ENCODE measurements around the gene TSPAN18.

Gene TSPAN18

GRCh38 chr11:44916331-44916730 is 189.6 kb downstream of the TSPAN18 start:
- DNase-seq (ENCODE audit: low read depth in 2 of 2), result no peak

DNA sequence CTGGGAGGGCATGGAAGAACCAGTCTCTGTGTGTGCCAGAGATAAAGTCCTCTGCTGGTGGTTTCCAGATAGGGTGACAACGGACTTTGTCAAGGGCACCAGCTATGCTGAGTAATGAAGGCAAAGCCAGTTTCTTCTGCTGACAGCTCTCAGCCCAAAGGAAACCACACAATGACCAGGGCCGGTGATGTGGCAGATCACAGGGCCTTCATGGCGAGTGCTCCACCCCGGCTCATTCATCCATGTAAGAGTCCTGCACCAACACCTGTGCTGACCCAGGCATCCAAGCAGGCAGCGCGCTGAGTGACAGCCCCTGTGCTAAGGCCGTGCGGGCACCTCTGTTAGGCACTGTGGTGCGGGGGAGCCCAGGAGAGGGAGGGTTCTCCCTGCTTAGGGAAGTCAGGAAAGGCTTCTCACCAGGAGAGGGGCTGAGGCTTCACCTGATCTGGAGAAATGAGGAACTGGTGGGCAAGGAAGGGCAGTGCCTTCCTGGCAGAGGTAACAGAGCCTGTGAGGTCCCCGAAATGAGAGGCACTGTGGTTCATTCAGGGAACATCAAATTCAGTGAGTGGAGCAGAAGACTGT is 190.1 kb downstream of the TSPAN18 start:
- no peak for DNase-seq (ENCODE audit: low read depth in 2 of 2)

- no peak for DNase-seq (ENCODE audit: low read depth in 2 of 2)
Observed at GRCh38 chr11:44917741-44918140, 191.0 kb downstream of the TSPAN18 start.

GRCh38 chr11:44920451-44920850 is 193.7 kb downstream of the TSPAN18 start:
- DNase-seq (ENCODE audit: low read depth in 2 of 2), result no peak

- no peak for DNase-seq (ENCODE audit: low read depth in 2 of 2)
Observed at GRCh38 chr11:44923115-44923514, 196.4 kb downstream of the TSPAN18 start.

- no peak for DNase-seq (ENCODE audit: low read depth in 2 of 2)
Observed at GRCh38 chr11:44923806-44924205, 197.0 kb downstream of the TSPAN18 start.

DNA sequence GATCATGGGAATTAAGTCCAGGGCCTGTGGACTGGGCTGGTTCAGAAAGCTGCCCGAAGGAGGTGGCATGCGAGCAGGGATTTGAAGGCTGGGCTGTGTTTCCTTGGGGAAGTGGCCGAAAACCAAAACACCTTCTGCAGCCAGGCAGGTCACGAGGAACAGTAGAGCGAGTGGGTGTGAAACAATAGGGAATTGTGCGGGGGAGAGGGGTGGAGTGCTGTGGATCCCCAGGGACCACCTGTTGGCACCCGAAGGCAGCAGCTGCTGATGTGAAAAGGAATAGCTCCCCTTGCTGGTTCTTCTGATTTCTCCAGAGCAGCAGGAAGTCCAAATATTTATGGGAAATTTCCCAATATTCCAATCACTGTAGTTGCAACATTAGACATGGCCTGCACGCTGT is 199.3 kb downstream of the TSPAN18 start:
- no peak for DNase-seq (ENCODE audit: low read depth in 2 of 2)

- no peak for DNase-seq (ENCODE audit: low read depth in 2 of 2)
Observed at GRCh38 chr11:44927174-44927661, 200.5 kb downstream of the TSPAN18 start.

DNA sequence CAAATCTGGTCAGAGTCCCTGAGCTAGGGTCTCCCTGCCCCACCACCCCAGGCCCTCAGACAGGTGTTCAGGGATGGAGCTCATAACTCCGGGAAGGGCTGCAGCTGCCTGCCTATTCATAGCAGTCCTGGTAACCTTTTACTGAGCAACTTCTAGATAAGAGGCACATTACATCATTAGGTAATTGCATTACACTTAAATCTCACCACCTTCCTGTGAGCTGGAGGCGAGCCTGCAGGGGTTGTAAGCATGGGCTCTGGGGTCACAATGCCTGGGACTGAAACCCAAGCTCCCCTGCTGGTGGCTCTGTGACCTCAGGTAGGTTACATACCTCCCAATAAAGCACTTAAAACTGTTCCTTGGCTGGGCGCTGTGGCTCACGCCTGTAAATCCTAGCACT is 201.4 kb downstream of the TSPAN18 start:
- DNase-seq (ENCODE audit: low read depth in 2 of 2), result no peak

DNA sequence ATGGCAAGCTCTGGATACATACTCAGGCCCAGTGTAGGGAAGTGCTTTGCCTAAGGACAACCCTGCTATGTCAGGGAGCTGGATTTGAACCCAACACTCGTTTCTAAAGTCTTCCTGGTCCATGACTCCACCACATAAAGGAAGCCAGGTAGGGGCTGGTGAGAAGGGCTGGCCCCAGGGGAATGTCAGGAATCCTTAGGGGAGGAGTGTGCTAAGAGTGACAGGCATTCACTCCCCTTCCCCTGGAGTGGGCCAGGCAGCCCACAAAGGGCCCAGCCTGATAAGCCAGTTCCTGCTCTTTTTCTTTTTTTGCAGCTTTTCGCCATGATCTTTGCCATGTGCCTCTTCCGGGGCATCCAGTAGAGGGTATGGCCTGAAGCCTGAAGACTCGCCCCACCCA is 202.1 kb downstream of the TSPAN18 start:
- DNase-seq (ENCODE audit: low read depth in 2 of 2), result no peak

GRCh38 chr11:44930588-44931302 is 204.0 kb downstream of the TSPAN18 start:
- no peak for DNase-seq (ENCODE audit: low read depth in 2 of 2)

- DNase-seq (ENCODE audit: low read depth in 2 of 2), result no peak
Observed at GRCh38 chr11:44931466-44931865, 204.7 kb downstream of the TSPAN18 start.

DNA sequence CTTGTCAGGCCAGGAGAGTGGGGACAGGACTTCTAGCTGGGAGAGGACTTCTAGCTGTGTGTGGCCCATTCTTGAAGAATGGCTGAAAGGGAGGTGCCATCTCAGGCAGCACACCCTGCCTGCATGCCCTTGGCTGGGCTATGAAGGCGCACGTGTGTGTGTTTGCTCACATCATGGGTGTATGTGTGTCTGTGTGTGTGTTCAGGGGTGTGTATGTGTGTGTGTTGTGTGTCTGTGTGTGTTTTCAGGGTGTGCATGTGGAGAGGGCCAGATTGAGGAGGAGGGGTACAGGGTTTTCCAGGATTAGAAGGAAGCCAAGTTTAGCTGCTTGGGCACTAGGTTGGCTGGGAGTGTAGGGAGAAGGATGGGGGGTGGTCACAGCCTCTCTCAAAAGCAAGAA is 207.3 kb downstream of the TSPAN18 start:
- no peak for DNase-seq (ENCODE audit: low read depth in 2 of 2)

- DNase-seq (ENCODE audit: low read depth in 2 of 2), result no peak
Observed at GRCh38 chr11:44934735-44935250, 208.0 kb downstream of the TSPAN18 start.

GRCh38 chr11:44936525-44936924 is 209.8 kb downstream of the TSPAN18 start:
- peak; percentile 56 to 66 for DNase-seq (ENCODE audit: low read depth in 2 of 2)

DNA sequence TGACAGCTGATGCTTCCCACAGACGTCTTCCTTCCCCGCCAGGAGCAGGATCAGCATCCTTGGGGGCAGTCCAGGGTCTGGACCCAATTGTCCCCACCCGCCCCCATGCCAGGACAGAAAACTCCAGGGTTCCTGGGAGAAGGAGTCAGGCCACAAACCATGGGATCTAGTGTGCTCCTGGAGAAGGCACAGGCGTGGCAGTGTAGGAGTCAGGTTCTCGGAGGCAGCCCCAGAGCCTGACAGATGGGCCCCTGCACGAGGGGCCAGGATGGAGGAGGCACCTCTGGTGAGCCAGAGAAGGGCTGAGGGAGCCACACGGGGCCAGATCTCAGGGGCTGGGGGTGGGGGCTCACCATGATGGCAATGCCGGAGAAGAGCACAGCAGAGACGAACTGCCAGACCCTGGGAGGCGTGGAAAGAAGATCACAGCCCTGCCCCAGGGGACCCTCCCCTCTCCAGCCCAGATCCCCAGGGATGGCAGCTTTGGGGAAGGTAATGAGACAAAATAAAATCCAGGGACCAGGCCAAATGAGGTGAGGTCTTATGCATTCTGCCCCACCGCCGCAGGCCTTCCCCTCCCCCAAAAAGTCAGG is 210.3 kb downstream of the TSPAN18 start:
- no peak for DNase-seq (ENCODE audit: low read depth in 2 of 2)

DNA sequence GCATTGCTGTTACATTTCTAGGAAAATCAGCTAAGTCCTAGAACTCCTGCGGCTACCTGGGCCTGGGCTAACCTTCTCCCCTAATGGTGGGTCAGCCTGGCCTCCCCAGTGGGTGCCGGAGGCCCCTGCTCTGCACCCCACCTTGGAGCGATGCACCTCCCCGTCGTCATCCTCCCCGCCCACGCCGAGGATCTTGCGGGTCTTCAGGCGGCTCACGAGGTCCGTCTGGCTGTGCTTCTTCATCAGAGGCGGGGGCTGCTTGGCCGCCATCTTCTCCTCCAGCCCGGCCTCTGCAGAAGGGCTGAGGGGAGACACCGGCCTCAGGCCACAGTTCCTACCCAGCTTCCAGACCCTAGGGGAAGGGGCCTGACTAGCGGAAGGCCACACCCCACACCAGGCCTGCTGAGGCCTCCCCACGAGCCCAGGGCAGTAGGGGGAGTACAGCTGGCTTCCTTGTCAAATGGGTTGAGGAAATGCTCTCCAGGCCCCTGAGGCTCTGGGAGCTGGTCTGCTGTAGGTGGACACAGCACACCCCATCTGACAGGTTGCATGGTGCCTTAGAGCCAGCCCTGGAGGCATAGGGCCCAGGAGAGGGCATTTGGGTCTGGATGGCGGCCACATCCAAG is 211.4 kb downstream of the TSPAN18 start:
- no peak for DNase-seq (ENCODE audit: low read depth in 2 of 2)

DNA sequence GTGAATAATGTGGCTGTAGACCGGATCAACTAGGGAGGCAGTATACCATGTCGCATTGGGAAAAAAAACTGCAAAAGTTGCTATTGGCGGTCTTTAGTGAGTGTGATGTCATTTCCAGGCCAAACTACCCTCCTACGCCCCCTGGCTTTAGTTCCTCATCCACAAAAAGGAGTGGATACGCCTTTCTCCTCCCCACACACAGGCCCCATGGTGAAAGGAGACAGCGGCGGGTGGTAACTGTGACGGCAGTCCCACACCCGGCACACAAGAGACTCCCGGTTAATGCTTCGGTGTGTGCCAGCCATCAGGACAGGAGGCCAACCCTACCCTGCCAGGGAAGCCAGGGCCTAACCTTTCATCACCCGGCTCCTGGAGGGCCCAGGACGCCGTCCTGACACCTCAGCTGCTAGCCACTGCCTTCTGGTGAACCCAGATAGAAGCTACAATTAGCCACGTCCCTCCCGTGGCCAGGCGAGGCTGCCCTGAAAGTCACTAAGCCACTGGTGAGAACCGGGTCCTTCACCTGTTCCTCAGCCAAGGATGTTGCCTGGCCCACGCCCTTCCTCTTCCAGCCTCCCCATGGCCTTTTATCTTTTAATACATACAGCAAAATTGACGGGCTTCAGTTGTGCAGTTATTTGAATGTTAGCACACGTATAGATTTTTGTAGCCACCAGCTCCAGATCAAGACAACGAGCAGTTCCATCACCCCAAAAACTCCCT is 213.1 kb downstream of the TSPAN18 start:
- no peak for DNase-seq (ENCODE audit: low read depth in 2 of 2)

DNA sequence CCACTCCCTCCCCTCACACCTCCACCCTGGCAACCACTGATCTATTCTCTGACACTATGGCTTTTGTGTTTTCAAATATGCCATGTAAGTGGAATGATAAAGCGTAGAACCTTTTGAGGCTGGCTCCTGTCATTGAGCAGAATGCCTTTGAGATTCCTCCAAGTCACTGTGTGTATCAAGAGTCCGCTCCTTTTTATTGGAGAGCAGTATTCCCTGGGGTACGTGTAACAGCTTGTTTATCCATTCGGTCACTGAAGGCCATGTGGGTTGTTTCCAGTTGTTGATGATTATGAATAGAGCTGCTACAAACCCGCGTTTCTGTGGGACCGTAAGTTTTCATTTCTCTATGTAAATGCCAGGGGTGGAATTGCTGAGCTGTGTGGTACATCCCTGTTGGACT is 213.6 kb downstream of the TSPAN18 start:
- no peak for DNase-seq (ENCODE audit: low read depth in 2 of 2)

DNA sequence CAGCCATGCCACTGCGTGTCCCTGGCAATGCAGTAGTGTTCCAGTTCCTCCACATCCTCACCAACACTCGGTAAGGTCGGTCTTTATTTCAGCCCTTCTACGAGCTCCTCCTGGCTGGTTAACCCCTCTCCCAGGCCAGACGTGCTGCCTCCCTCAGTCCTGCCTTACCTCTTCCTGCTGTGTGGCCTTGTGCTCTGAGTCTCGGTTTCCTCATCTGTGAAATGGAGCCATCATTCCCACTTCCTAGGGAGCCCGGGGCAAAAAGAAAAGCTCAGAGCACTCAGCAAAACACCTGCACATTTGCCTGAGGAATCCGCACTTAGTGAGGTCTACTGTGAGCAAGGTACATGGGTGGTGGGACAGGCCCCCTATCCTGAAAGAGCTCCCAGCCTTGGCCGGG is 214.1 kb downstream of the TSPAN18 start:
- DNase-seq (ENCODE audit: low read depth in 2 of 2), result no peak

GRCh38 chr11:44941259-44942021 is 214.7 kb downstream of the TSPAN18 start:
- no peak for DNase-seq (ENCODE audit: low read depth in 2 of 2)
